Body of pancreas (tissue), 4 donors: ENCODE results near the gene CALR3. TPM values are rescaled to one million over a fixed set of nuclear protein-coding genes. Genes with fewer than 3 reads are reported as not detected.

Experiments used
- ATAC-seq: fragments of 150-250 bp; one replicate; pipeline ENCODE4 v1.9.1; 2016
- DNase-seq, 4 donors: peaks; one replicate each; pipeline ENCODE4 v3.0.0-alpha.2; 2019
- H3K27ac ChIP-seq, 4 donors: fragments of 200-600 bp; sonication (generic); 1 replicate in 3 of 4; 2 replicates in 1 of 4; pipeline versions ENCODE4 v1.5.1 to v1.6.1; 2016 to 2019; ENCODE audit warnings: mild to moderate bottlenecking in 1 of 4, mixed read lengths in 1 of 4, moderate library complexity in 1 of 4
- H3K27me3 ChIP-seq, 2 donors: fragments of 200-600 bp; sonication (generic); one replicate each; pipeline ENCODE4 v1.6.0; 2016; ENCODE audit warnings: mild to moderate bottlenecking in 1 of 2
- H3K36me3 ChIP-seq, 2 donors: fragments of 200-600 bp; sonication (generic); replicated peaks in 1 of 2; 2 replicates each; pipeline ENCODE4 v1.5.1; 2016; ENCODE audit warnings: low read depth in 2 of 2; ENCODE audit not compliant: insufficient read depth in 1 of 2
- H3K4me1 ChIP-seq: fragments of 200-600 bp; sonication (generic); one replicate; pipeline ENCODE4 v1.6.0; 2016
- H3K4me3 ChIP-seq, 2 donors: fragments of 200-600 bp; sonication (generic); 1 replicate in 1 of 2; 2 replicates in 1 of 2; pipeline ENCODE4 v1.5.1; 2016 to 2019
- H3K9me3 ChIP-seq, 3 donors: fragments of 200-600 bp; sonication (generic); 1 replicate in 2 of 3; 2 replicates in 1 of 3; pipeline ENCODE4 v1.5.1; 2016
- CTCF ChIP-seq, 7 experiments: fragments of 450-650 bp in 4 of 7; fragments of 200-600 bp in 3 of 7; sonication (generic) in 3 of 7; IDR thresholded peaks; one replicate each; pipeline ENCODE4 v1.5.1; 2016 to 2019; ENCODE audit warnings: antibody characterized with exemption in 7 of 7
- POLR2A ChIP-seq, 3 donors: fragments of 450-650 bp; IDR thresholded peaks; one replicate each; pipeline ENCODE4 v1.6.1; 2016; ENCODE audit warnings: antibody characterized with exemption in 3 of 3, mild to moderate bottlenecking in 2 of 3
- WGBS, 2 donors: methylation state at CpG; one replicate each; pipeline ENCODE4 v1.1.5; 2017; 5-methylcytosine and 5-hydroxymethylcytosine counted together
- intact Hi-C: fragments of 100-400 bp; cut with DNase I; formaldehyde crosslinking; loops from one replicate; pipeline ENCODE4 v1.15.1; 2023
- total RNA-seq, 2 donors: library from RNA; depleted of rRNA; stranded (reverse); fragments of >200 nt; gene quantifications; one replicate each; pipeline ENCODE4 v1.1.0, GENCODE V29; 2016

CALR3 gene
- total RNA-seq, 2 donors from 2014 or later, result not detected

- Histone ChIP-seq H3K4me3 (no peak overlapping the region), H3K27me3 (no peaks in the 10 kb centered on the region), H3K36me3 (no peaks in the 10 kb centered on the region), H3K4me1 (peaks cover 34% of the 10 kb centered on the region), H3K9me3 (no peaks in the 10 kb centered on the region), H3K27ac (no peak overlapping the region)
- TF ChIP-seq CTCF (IDR thresholded peaks at IDR 0.05), result no peak
- TF ChIP-seq POLR2A (IDR thresholded peaks at IDR 0.05), result no peak
- ATAC-seq (no peak), DNase-seq (no peak)
- WGBS, 2 donors, result 44 to 56% methylated on average over 9 to 12 of the region's 12 CpGs
- intact Hi-C loops, result no loop called here
Observed at GRCh38 chr19:16463991-16464575, 31.9 kb downstream of the CALR3 start.

GRCh38 chr19:16463341-16463990, 32.5 kb downstream of the CALR3 start:
- no peak for ATAC-seq
- WGBS, 2 donors, result 68 to 76% methylated on average over 6 of the region's 6 CpGs
- H3K4me1 ChIP-seq, result peaks cover 34% of the 10 kb centered on the region

GRCh38 chr19:16462757-16463250, 33.2 kb downstream of the CALR3 start:
- no peak for ATAC-seq
- TF ChIP-seq CTCF (IDR thresholded peaks at IDR 0.05), result no peak
- TF ChIP-seq POLR2A (IDR thresholded peaks at IDR 0.05), result no peak
- Histone ChIP-seq H3K4me1 (peaks cover 39% of the 10 kb centered on the region), H3K27me3 (no peaks in the 10 kb centered on the region), H3K4me3 (no peak overlapping the region), H3K36me3 (no peaks in the 10 kb centered on the region), H3K9me3 (no peaks in the 10 kb centered on the region), H3K27ac (no peak overlapping the region)
- DNase-seq, result no peak
- intact Hi-C loops, result no loop called here
- 62 to 74% methylated on average over 6 of the region's 6 CpGs for WGBS, 2 donors

More at GRCh38 chr19:16463341-16463990, 32.5 kb downstream of the CALR3 start:
- Histone ChIP-seq H3K27ac (no peak overlapping the region), H3K4me3 (no peak overlapping the region), H3K9me3 (no peaks in the 10 kb centered on the region), H3K36me3 (no peaks in the 10 kb centered on the region), H3K27me3 (no peaks in the 10 kb centered on the region)
- TF ChIP-seq CTCF (IDR thresholded peaks at IDR 0.05) (no peak), POLR2A (IDR thresholded peaks at IDR 0.05) (no peak)
- no peak for DNase-seq
- intact Hi-C loops, result no loop called here

GRCh38 chr19:16461630-16462051, 34.3 kb downstream of the CALR3 start:
- ATAC-seq (no peak), DNase-seq (no peak)
- Histone ChIP-seq H3K36me3 (no peaks in the 10 kb centered on the region), H3K4me3 (no peak overlapping the region), H3K9me3 (no peaks in the 10 kb centered on the region), H3K27ac (no peak overlapping the region), H3K4me1 (peaks cover 45% of the 10 kb centered on the region), H3K27me3 (no peaks in the 10 kb centered on the region)
- TF ChIP-seq CTCF (IDR thresholded peaks at IDR 0.05), result no peak
- no peak for TF ChIP-seq POLR2A (IDR thresholded peaks at IDR 0.05)
- 77 to 92% methylated on average over 7 to 9 of the region's 9 CpGs for WGBS, 2 donors
- intact Hi-C loops, result no loop called here
